ENCODE results near the gene DCUN1D1.

Gene DCUN1D1

GRCh38 chr3:182925330-182925943 lies 54.9 kb downstream of the DCUN1D1 start:
- no peaks in the 10 kb centered on the region for H3K4me1 ChIP-seq (ENCODE audit: control insufficient read depth in 1 of 2, insufficient read depth in 2 of 2, low read length in 2 of 2)
- H3K27ac ChIP-seq (ENCODE audit: low read length) = no peak overlapping the region
- no peak overlapping the region for H3K4me3 ChIP-seq (ENCODE audit: low read depth in 1 of 2, low read length in 2 of 2)

GRCh38 chr3:182921665-182922355 lies 58.5 kb downstream of the DCUN1D1 start:
- no peaks in the 10 kb centered on the region for H3K9me3 ChIP-seq (ENCODE audit: control insufficient read depth in 1 of 2, low read length in 2 of 2)
- no peak overlapping the region for H3K27ac ChIP-seq (ENCODE audit: low read length)
- no peaks in the 10 kb centered on the region for H3K4me1 ChIP-seq (ENCODE audit: control insufficient read depth in 1 of 2, insufficient read depth in 2 of 2, low read length in 2 of 2)
- no peaks in the 10 kb centered on the region for H3K27me3 ChIP-seq (ENCODE audit: low read depth, low read length)
- no peaks in the 10 kb centered on the region for H3K36me3 ChIP-seq (ENCODE audit: control insufficient read depth in 1 of 2, insufficient read depth in 2 of 2, low read length in 2 of 2)
- no peak overlapping the region for H3K4me3 ChIP-seq (ENCODE audit: low read depth in 1 of 2, low read length in 2 of 2)

More at GRCh38 chr3:182925330-182925943, 54.9 kb downstream of the DCUN1D1 start:
- Histone ChIP-seq H3K9me3 (ENCODE audit: control insufficient read depth in 1 of 2, low read length in 2 of 2) (no peaks in the 10 kb centered on the region), H3K27me3 (ENCODE audit: low read depth, low read length) (no peaks in the 10 kb centered on the region), H3K36me3 (ENCODE audit: control insufficient read depth in 1 of 2, insufficient read depth in 2 of 2, low read length in 2 of 2) (no peaks in the 10 kb centered on the region)

GRCh38 chr3:182920515-182921084 lies 59.7 kb downstream of the DCUN1D1 start:
- Histone ChIP-seq H3K4me1 (ENCODE audit: control insufficient read depth in 1 of 2, insufficient read depth in 2 of 2, low read length in 2 of 2) (no peaks in the 10 kb centered on the region), H3K27me3 (ENCODE audit: low read depth, low read length) (no peaks in the 10 kb centered on the region), H3K36me3 (ENCODE audit: control insufficient read depth in 1 of 2, insufficient read depth in 2 of 2, low read length in 2 of 2) (peaks cover 0 to 4% of the 10 kb centered on the region in 2 donors), H3K4me3 (ENCODE audit: low read depth in 1 of 2, low read length in 2 of 2) (no peak overlapping the region), H3K27ac (ENCODE audit: low read length) (no peak overlapping the region), H3K9me3 (ENCODE audit: control insufficient read depth in 1 of 2, low read length in 2 of 2) (no peaks in the 10 kb centered on the region)

- Histone ChIP-seq H3K4me1 (ENCODE audit: control insufficient read depth in 1 of 2, insufficient read depth in 2 of 2, low read length in 2 of 2) (no peaks in the 10 kb centered on the region), H3K27ac (ENCODE audit: low read length) (no peak overlapping the region), H3K36me3 (ENCODE audit: control insufficient read depth in 1 of 2, insufficient read depth in 2 of 2, low read length in 2 of 2) (peaks cover under 1 to 8% of the 10 kb centered on the region in 2 donors), H3K27me3 (ENCODE audit: low read depth, low read length) (no peaks in the 10 kb centered on the region), H3K9me3 (ENCODE audit: control insufficient read depth in 1 of 2, low read length in 2 of 2) (no peaks in the 10 kb centered on the region), H3K4me3 (ENCODE audit: low read depth in 1 of 2, low read length in 2 of 2) (no peak overlapping the region)
Observed at GRCh38 chr3:182919866-182920357, 60.4 kb downstream of the DCUN1D1 start.

GRCh38 chr3:182917134-182917533 lies 63.2 kb downstream of the DCUN1D1 start:
- H3K36me3 ChIP-seq (ENCODE audit: control insufficient read depth in 1 of 2, insufficient read depth in 2 of 2, low read length in 2 of 2) = peaks cover 13 to 24% of the 10 kb centered on the region in 2 donors
- no peak overlapping the region for H3K27ac ChIP-seq (ENCODE audit: low read length)
- H3K27me3 ChIP-seq (ENCODE audit: low read depth, low read length) = no peaks in the 10 kb centered on the region
- peaks cover 0 to 2% of the 10 kb centered on the region in 2 donors for H3K4me1 ChIP-seq (ENCODE audit: control insufficient read depth in 1 of 2, insufficient read depth in 2 of 2, low read length in 2 of 2)
- no peak overlapping the region for H3K4me3 ChIP-seq (ENCODE audit: low read depth in 1 of 2, low read length in 2 of 2)
- H3K9me3 ChIP-seq (ENCODE audit: control insufficient read depth in 1 of 2, low read length in 2 of 2) = no peaks in the 10 kb centered on the region

- Histone ChIP-seq H3K9me3 (ENCODE audit: control insufficient read depth in 1 of 2, low read length in 2 of 2) (no peaks in the 10 kb centered on the region), H3K27ac (ENCODE audit: low read length) (no peak overlapping the region), H3K27me3 (ENCODE audit: low read depth, low read length) (no peaks in the 10 kb centered on the region), H3K4me3 (ENCODE audit: low read depth in 1 of 2, low read length in 2 of 2) (no peak overlapping the region), H3K4me1 (ENCODE audit: control insufficient read depth in 1 of 2, insufficient read depth in 2 of 2, low read length in 2 of 2) (peaks cover 0 to 2% of the 10 kb centered on the region in 2 donors), H3K36me3 (ENCODE audit: control insufficient read depth in 1 of 2, insufficient read depth in 2 of 2, low read length in 2 of 2) (peaks cover 13 to 24% of the 10 kb centered on the region in 2 donors)
Observed at GRCh38 chr3:182914341-182914740, 66.0 kb downstream of the DCUN1D1 start.

- Histone ChIP-seq H3K4me1 (ENCODE audit: control insufficient read depth in 1 of 2, insufficient read depth in 2 of 2, low read length in 2 of 2) (peaks cover 0 to 2% of the 10 kb centered on the region in 2 donors), H3K27me3 (ENCODE audit: low read depth, low read length) (no peaks in the 10 kb centered on the region), H3K36me3 (ENCODE audit: control insufficient read depth in 1 of 2, insufficient read depth in 2 of 2, low read length in 2 of 2) (peaks cover 13 to 24% of the 10 kb centered on the region in 2 donors), H3K9me3 (ENCODE audit: control insufficient read depth in 1 of 2, low read length in 2 of 2) (no peaks in the 10 kb centered on the region), H3K4me3 (ENCODE audit: low read depth in 1 of 2, low read length in 2 of 2) (no peak overlapping the region), H3K27ac (ENCODE audit: low read length) (no peak overlapping the region)
Observed at GRCh38 chr3:182913889-182914288, 66.4 kb downstream of the DCUN1D1 start.

GRCh38 chr3:182912474-182912873 lies 67.9 kb downstream of the DCUN1D1 start:
- Histone ChIP-seq H3K27ac (ENCODE audit: low read length) (no peak overlapping the region), H3K9me3 (ENCODE audit: control insufficient read depth in 1 of 2, low read length in 2 of 2) (no peaks in the 10 kb centered on the region), H3K4me1 (ENCODE audit: control insufficient read depth in 1 of 2, insufficient read depth in 2 of 2, low read length in 2 of 2) (peaks cover 0 to 2% of the 10 kb centered on the region in 2 donors), H3K4me3 (ENCODE audit: low read depth in 1 of 2, low read length in 2 of 2) (no peak overlapping the region), H3K36me3 (ENCODE audit: control insufficient read depth in 1 of 2, insufficient read depth in 2 of 2, low read length in 2 of 2) (peaks cover 13 to 24% of the 10 kb centered on the region in 2 donors), H3K27me3 (ENCODE audit: low read depth, low read length) (no peaks in the 10 kb centered on the region)

- peaks cover 13 to 24% of the 10 kb centered on the region in 2 donors for H3K36me3 ChIP-seq (ENCODE audit: control insufficient read depth in 1 of 2, insufficient read depth in 2 of 2, low read length in 2 of 2)
- H3K27ac ChIP-seq (ENCODE audit: low read length) = no peak overlapping the region
Observed at GRCh38 chr3:182911782-182912111, 68.6 kb downstream of the DCUN1D1 start.

GRCh38 chr3:182910936-182911781 lies 69.2 kb downstream of the DCUN1D1 start:
- Histone ChIP-seq H3K27me3 (ENCODE audit: low read depth, low read length) (no peaks in the 10 kb centered on the region), H3K36me3 (ENCODE audit: control insufficient read depth in 1 of 2, insufficient read depth in 2 of 2, low read length in 2 of 2) (peaks cover 13 to 21% of the 10 kb centered on the region in 2 donors), H3K9me3 (ENCODE audit: control insufficient read depth in 1 of 2, low read length in 2 of 2) (no peaks in the 10 kb centered on the region), H3K4me1 (ENCODE audit: control insufficient read depth in 1 of 2, insufficient read depth in 2 of 2, low read length in 2 of 2) (peaks cover 0 to 2% of the 10 kb centered on the region in 2 donors), H3K4me3 (ENCODE audit: low read depth in 1 of 2, low read length in 2 of 2) (no peak overlapping the region), H3K27ac (ENCODE audit: low read length) (no peak overlapping the region)

More at GRCh38 chr3:182911782-182912111, 68.6 kb downstream of the DCUN1D1 start:
- H3K4me3 ChIP-seq (ENCODE audit: low read depth in 1 of 2, low read length in 2 of 2) = no peak overlapping the region
- H3K9me3 ChIP-seq (ENCODE audit: control insufficient read depth in 1 of 2, low read length in 2 of 2) = no peaks in the 10 kb centered on the region
- peaks cover 0 to 2% of the 10 kb centered on the region in 2 donors for H3K4me1 ChIP-seq (ENCODE audit: control insufficient read depth in 1 of 2, insufficient read depth in 2 of 2, low read length in 2 of 2)
- H3K27me3 ChIP-seq (ENCODE audit: low read depth, low read length) = no peaks in the 10 kb centered on the region
